HCT116 (cell line): ENCODE results near the gene NMD3.

Experiments used
- CTCF ChIP-seq, 3 experiments: fragments of 200-600 bp in 1 of 3; sonication (generic) in 1 of 3; IDR thresholded peaks in 2 of 3; conservative IDR thresholded peaks in 1 of 3; 2 replicates each; pipeline ENCODE4 v1.5.1; 2012 to 2017; ENCODE audit warnings: low read depth in 2 of 3, low read length in 2 of 3, antibody characterized with exemption in 1 of 3, borderline replicate concordance in 1 of 3, control low read depth in 1 of 3, mild to moderate bottlenecking in 1 of 3, mixed read lengths in 1 of 3, mixed run types in 1 of 3, moderate library complexity in 1 of 3; ENCODE audit not compliant: insufficient read depth in 1 of 3
- EZH2phosphoT487 ChIP-seq: fragments of 200-600 bp; IDR thresholded peaks from 2 replicates; pipeline ENCODE4 v1.6.1; 2018; ENCODE audit warnings: antibody characterized with exemption, borderline replicate concordance
- FOSL1 ChIP-seq: IDR thresholded peaks from 2 replicates; pipeline ENCODE4 v1.6.1; 2012; ENCODE audit warnings: low read depth
- SIN3A ChIP-seq: IDR thresholded peaks from 2 replicates; pipeline ENCODE4 v1.6.1; 2012; ENCODE audit warnings: low read depth
- TCF7L2 ChIP-seq: IDR thresholded peaks from 2 replicates; pipeline ENCODE4 v1.7.0; 2011; ENCODE audit warnings: borderline replicate concordance, inconsistent platforms; ENCODE audit not compliant: insufficient read depth, insufficient read length; ENCODE audit errors: extremely low read depth
- ZNF274 ChIP-seq: fragments of 200-500 bp; sonication (Bioruptor generic); IDR thresholded peaks from 2 replicates; pipeline ENCODE4 v1.6.1; 2014; ENCODE audit warnings: mild to moderate bottlenecking, low read depth, low read length, inconsistent platforms

DNA sequence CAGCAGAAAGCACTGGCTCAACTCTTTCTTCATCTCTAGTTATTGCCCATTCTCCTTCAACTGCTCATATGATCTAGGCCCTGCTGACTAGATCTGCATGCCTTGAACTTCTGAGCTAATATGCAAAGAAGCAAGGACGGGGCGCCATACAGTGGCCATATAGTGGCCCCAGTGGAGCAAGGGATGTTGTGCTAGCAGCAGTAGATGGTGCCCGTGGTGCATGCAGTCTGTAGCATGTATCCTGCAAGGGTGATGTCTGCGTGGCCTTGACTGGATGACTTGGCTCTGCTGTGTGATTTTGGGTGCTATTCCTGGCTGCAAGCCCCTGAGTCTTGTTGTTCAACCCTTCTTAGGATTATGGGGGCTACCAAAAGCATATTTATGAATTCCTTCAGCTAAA, 12.2 kb upstream of the NMD3 start:
- no peak for TF ChIP-seq SIN3A
- no peak for TF ChIP-seq FOSL1
- TF ChIP-seq EZH2phosphoT487: no peak
- TF ChIP-seq TCF7L2: no peak
- TF ChIP-seq CTCF (IDR thresholded peaks at IDR 0.05 in 2 of 3, conservative IDR thresholded peaks at IDR 0.05 in 1 of 3; ENCODE audit: borderline replicate concordance in 1 of 3, insufficient read depth in 1 of 3, low read depth in 2 of 3, low read length in 2 of 3): no peak
- TF ChIP-seq ZNF274: no peak
